Measurements from ENCODE around the gene MAP4K2.

Gene MAP4K2

GRCh38 chr11:64803158-64803845 is at the start of gene MAP4K2:
MAP4K2 (minus strand) TSS chr11:64803214; CDS start chr11:64803149, 65 bp downstream.
- DNase-seq, result peak; percentile 84
- H3K27me3 ChIP-seq (ENCODE audit: insufficient read depth, low read depth, severe bottlenecking), result no peaks in the 10 kb centered on the region
- peak; percentile 42 for TF ChIP-seq CTCF (IDR thresholded peaks at IDR 0.05; ENCODE audit: low read depth, low read length)
- H3K4me3 ChIP-seq (ENCODE audit: low read depth, low read length), result peak within 1 kb of the TSS; percentile 60
- H3K9me3 ChIP-seq (ENCODE audit: severe bottlenecking), result no peaks in the 10 kb centered on the region
- peaks cover 65% of the 10 kb centered on the region for H3K36me3 ChIP-seq
- H3K27ac ChIP-seq, result peak within 1 kb of the TSS; percentile 82

- H3K4me3 ChIP-seq (ENCODE audit: low read depth, low read length), result no peak overlapping the region
- TF ChIP-seq CTCF (IDR thresholded peaks at IDR 0.05; ENCODE audit: low read depth, low read length), result no peak
- H3K9me3 ChIP-seq (ENCODE audit: severe bottlenecking), result no peaks in the 10 kb centered on the region
- peaks cover 6% of the 10 kb centered on the region for H3K36me3 ChIP-seq
- H3K27me3 ChIP-seq (ENCODE audit: insufficient read depth, low read depth, severe bottlenecking), result no peaks in the 10 kb centered on the region
- DNase-seq, result no peak
- no peak overlapping the region for H3K27ac ChIP-seq
Observed at GRCh38 chr11:64851831-64852351, 48.9 kb upstream of the MAP4K2 start.

GRCh38 chr11:64850979-64851567 is 48.1 kb upstream of the MAP4K2 start:
- no peaks in the 10 kb centered on the region for H3K9me3 ChIP-seq (ENCODE audit: severe bottlenecking)
- no peak for TF ChIP-seq CTCF (IDR thresholded peaks at IDR 0.05; ENCODE audit: low read depth, low read length)
- no peak overlapping the region for H3K27ac ChIP-seq
- H3K36me3 ChIP-seq, result peaks cover 3% of the 10 kb centered on the region; the same call in 1 of the 2 replicates
- no peaks in the 10 kb centered on the region for H3K27me3 ChIP-seq (ENCODE audit: insufficient read depth, low read depth, severe bottlenecking)
- no peak overlapping the region for H3K4me3 ChIP-seq (ENCODE audit: low read depth, low read length)
- no peak for DNase-seq

GRCh38 chr11:64849598-64850356 is 46.8 kb upstream of the MAP4K2 start:
- no peaks in the 10 kb centered on the region for H3K27me3 ChIP-seq (ENCODE audit: insufficient read depth, low read depth, severe bottlenecking)
- 0 out of 2 replicates have a peak, but pooled peaks have one; percentile 14 for TF ChIP-seq CTCF (IDR thresholded peaks at IDR 0.05; ENCODE audit: low read depth, low read length)
- no peak overlapping the region for H3K27ac ChIP-seq
- H3K36me3 ChIP-seq, result peaks cover 3% of the 10 kb centered on the region; the same call in 1 of the 2 replicates
- no peaks in the 10 kb centered on the region for H3K9me3 ChIP-seq (ENCODE audit: severe bottlenecking)
- no peak overlapping the region for H3K4me3 ChIP-seq (ENCODE audit: low read depth, low read length)
- DNase-seq, result no peak

- Histone ChIP-seq H3K4me3 (ENCODE audit: low read depth, low read length) (no peak overlapping the region), H3K27me3 (ENCODE audit: insufficient read depth, low read depth, severe bottlenecking) (no peaks in the 10 kb centered on the region), H3K27ac (peak overlapping the region; percentile 39; the same call in 1 of the 2 replicates), H3K9me3 (ENCODE audit: severe bottlenecking) (no peaks in the 10 kb centered on the region), H3K36me3 (0 out of 2 replicates have a peak, but pooled peaks cover under 1% of the 10 kb centered on the region)
- DNase-seq, result peak; percentile 39
- TF ChIP-seq CTCF (IDR thresholded peaks at IDR 0.05; ENCODE audit: low read depth, low read length), result peak; percentile 43; the same call in 1 of the 2 replicates
Observed at GRCh38 chr11:64848826-64849597, 46.0 kb upstream of the MAP4K2 start.

All from WERI-Rb-1 (cell line).